Measurements from ENCODE around the gene DSCAM. TPM values are rescaled to one million over a fixed set of nuclear protein-coding genes. Genes with fewer than 3 reads are reported as not detected.

Gene DSCAM
- total RNA-seq, 1 donor from 2014 or later = 4.4 TPM

DNA sequence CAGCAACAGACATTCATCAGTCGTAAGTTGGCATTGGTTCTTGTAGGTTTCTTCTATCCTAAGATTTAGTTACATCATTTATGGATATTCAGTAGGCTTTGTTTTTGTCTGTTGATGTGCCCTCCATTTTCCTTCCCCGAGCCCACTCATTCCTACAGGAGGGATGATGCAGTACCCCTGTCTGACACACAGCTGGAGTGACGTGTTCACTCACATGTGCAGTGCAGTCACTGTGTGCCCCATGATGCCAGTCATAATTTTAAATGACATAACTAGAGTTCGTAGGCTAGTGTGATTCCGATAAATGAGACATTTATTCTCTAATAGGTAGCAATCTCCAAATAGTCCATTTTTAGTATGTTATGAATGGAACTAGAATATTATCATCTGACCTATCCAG, 438.4 kb downstream of the DSCAM start:
- DNase-seq = no peak
- Mint-ChIP-seq H3K4me3 (ENCODE audit: unreplicated experiment) (no peak overlapping the region), H3K9me3 (ENCODE audit: unreplicated experiment) (no peaks in the 10 kb centered on the region), H3K36me3 (ENCODE audit: unreplicated experiment) (no peaks in the 10 kb centered on the region), H3K27me3 (ENCODE audit: unreplicated experiment) (peaks cover 3% of the 10 kb centered on the region), H3K27ac (ENCODE audit: unreplicated experiment) (no peak overlapping the region), H3K4me1 (ENCODE audit: low read depth, unreplicated experiment) (peaks cover 2% of the 10 kb centered on the region)
- TF ChIP-seq CTCF (IDR thresholded peaks at IDR 0.05; ENCODE audit: partially characterized antibody, unreplicated experiment) = no peak

- TF ChIP-seq CTCF (IDR thresholded peaks at IDR 0.05; ENCODE audit: partially characterized antibody, unreplicated experiment) = no peak
- Mint-ChIP-seq H3K36me3 (ENCODE audit: unreplicated experiment) (no peaks in the 10 kb centered on the region), H3K9me3 (ENCODE audit: unreplicated experiment) (no peaks in the 10 kb centered on the region), H3K27ac (ENCODE audit: unreplicated experiment) (no peak overlapping the region), H3K4me1 (ENCODE audit: low read depth, unreplicated experiment) (peaks cover 2% of the 10 kb centered on the region), H3K27me3 (ENCODE audit: unreplicated experiment) (peaks cover 3% of the 10 kb centered on the region), H3K4me3 (ENCODE audit: unreplicated experiment) (no peak overlapping the region)
- no peak for DNase-seq
These were observed 442.6 kb downstream of the DSCAM start for GRCh38 chr21:40404396-40404800.

GRCh38 chr21:40402884-40403582, 443.9 kb downstream of the DSCAM start:
- Mint-ChIP-seq H3K4me3 (ENCODE audit: unreplicated experiment) (no peak overlapping the region), H3K9me3 (ENCODE audit: unreplicated experiment) (no peaks in the 10 kb centered on the region), H3K27ac (ENCODE audit: unreplicated experiment) (no peak overlapping the region), H3K4me1 (ENCODE audit: low read depth, unreplicated experiment) (peaks cover 2% of the 10 kb centered on the region), H3K27me3 (ENCODE audit: unreplicated experiment) (peaks cover 3% of the 10 kb centered on the region), H3K36me3 (ENCODE audit: unreplicated experiment) (no peaks in the 10 kb centered on the region)
- no peak for DNase-seq
- no peak for TF ChIP-seq CTCF (IDR thresholded peaks at IDR 0.05; ENCODE audit: partially characterized antibody, unreplicated experiment)

GRCh38 chr21:40395732-40396131, 451.2 kb downstream of the DSCAM start:
- Mint-ChIP-seq H3K4me3 (ENCODE audit: unreplicated experiment) (no peak overlapping the region), H3K9me3 (ENCODE audit: unreplicated experiment) (no peaks in the 10 kb centered on the region), H3K36me3 (ENCODE audit: unreplicated experiment) (no peaks in the 10 kb centered on the region), H3K27ac (ENCODE audit: unreplicated experiment) (no peak overlapping the region), H3K4me1 (ENCODE audit: low read depth, unreplicated experiment) (no peaks in the 10 kb centered on the region), H3K27me3 (ENCODE audit: unreplicated experiment) (no peaks in the 10 kb centered on the region)
- TF ChIP-seq CTCF (IDR thresholded peaks at IDR 0.05; ENCODE audit: partially characterized antibody, unreplicated experiment) = no peak
- DNase-seq = no peak

DNA sequence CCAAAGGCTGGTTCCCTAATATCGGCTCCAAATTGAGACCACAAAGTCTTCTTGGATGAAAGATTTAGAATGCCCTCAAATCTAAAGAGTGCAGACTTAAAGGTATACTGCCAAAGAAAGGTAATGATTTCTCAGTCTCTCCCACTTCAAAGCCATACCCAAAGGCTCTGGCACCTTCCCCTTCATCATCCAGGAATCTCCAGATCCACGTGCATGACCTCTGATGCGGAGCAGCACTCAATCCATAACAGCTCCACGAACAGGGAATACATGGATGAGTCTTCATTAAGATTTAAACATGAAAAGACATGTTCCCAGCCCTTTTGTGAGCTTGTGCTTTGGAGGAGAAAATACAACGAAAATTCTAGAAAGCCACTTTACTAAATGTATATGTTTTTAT, 453.9 kb downstream of the DSCAM start:
- Mint-ChIP-seq H3K9me3 (ENCODE audit: unreplicated experiment) (no peaks in the 10 kb centered on the region), H3K4me3 (ENCODE audit: unreplicated experiment) (no peak overlapping the region), H3K4me1 (ENCODE audit: low read depth, unreplicated experiment) (no peaks in the 10 kb centered on the region), H3K36me3 (ENCODE audit: unreplicated experiment) (no peaks in the 10 kb centered on the region), H3K27me3 (ENCODE audit: unreplicated experiment) (no peaks in the 10 kb centered on the region), H3K27ac (ENCODE audit: unreplicated experiment) (no peak overlapping the region)
- no peak for TF ChIP-seq CTCF (IDR thresholded peaks at IDR 0.05; ENCODE audit: partially characterized antibody, unreplicated experiment)
- DNase-seq = no peak
